Caco-2 (cell line): ENCODE measurements around the gene PATJ. TPM values are rescaled to one million over a fixed set of nuclear protein-coding genes. Genes with fewer than 3 reads are reported as not detected.
A peak's percentile ranks its signal among the peaks of the same experiment; 100 is the strongest.
"Not testable (repeated sequence)": the region's sequence is repeated elsewhere in the genome, so short reads cannot be mapped to it uniquely, and the experiment has no call there.

Experiments
- BruUV-seq: library from RNA; stranded (reverse); fragments of 400-500 nt; replicated peaks from 2 replicates; lab custom pipeline; 2021; lab: Mats Ljungman, UMichigan
- CTCF ChIA-PET: fragments of 300-600 bp; sonication (Branson Sonifier 250); formaldehyde crosslinking; loops from one replicate; lab custom pipeline; 2022; ENCODE audit warnings: antibody characterized with exemption; lab: Charles Lee
- POLR2A ChIA-PET: fragments of 300-600 bp; sonication (Branson Sonifier 250); formaldehyde crosslinking; loops from one replicate; lab custom pipeline; 2022; ENCODE audit warnings: antibody characterized with exemption; lab: Charles Lee
- DNase-seq, 2 experiments: peaks; one replicate each; pipeline versions ENCODE4 v3.0.0 to v3.0.0-alpha.2; 2020 to 2022
- H3K27me3 ChIP-seq: replicated peaks from 2 replicates; pipeline ENCODE4 v1.6.0; 2011; ENCODE audit warnings: low read length; ENCODE audit not compliant: control insufficient read depth, insufficient read depth
- H3K36me3 ChIP-seq: 2 replicates; pipeline ENCODE4 v1.5.1; 2011; ENCODE audit warnings: low read length; ENCODE audit not compliant: control insufficient read depth, insufficient read depth
- H3K4me1 ChIP-seq: fragments of 250-450 bp; sonication (Bioruptor Pico); 2 replicates; pipeline ENCODE4 v1.5.1; 2020; ENCODE audit warnings: mild to moderate bottlenecking
- H3K4me3 ChIP-seq: 2 replicates; pipeline ENCODE4 v1.5.1; 2011; ENCODE audit warnings: low read depth, mild to moderate bottlenecking, control low read depth, low read length
- H3K9me3 ChIP-seq: fragments of 250-450 bp; sonication (Bioruptor Pico); 2 replicates; pipeline ENCODE4 v1.5.1; 2020; ENCODE audit warnings: mild to moderate bottlenecking, moderate library complexity
- H3K27ac Mint-ChIP-seq: one replicate; pipeline ENCODE4 v1.8.0; 2022; ENCODE audit warnings: mixed read lengths; ENCODE audit not compliant: unreplicated experiment
- H3K27me3 Mint-ChIP-seq: one replicate; pipeline ENCODE4 v1.8.0; 2022; ENCODE audit warnings: mixed read lengths; ENCODE audit not compliant: insufficient read depth, unreplicated experiment
- H3K36me3 Mint-ChIP-seq: one replicate; pipeline ENCODE4 v1.8.0; 2022; ENCODE audit warnings: mild to moderate bottlenecking, mixed read lengths; ENCODE audit not compliant: insufficient read depth, unreplicated experiment
- H3K4me1 Mint-ChIP-seq: one replicate; pipeline ENCODE4 v1.8.0; 2022; ENCODE audit warnings: low read depth, mixed read lengths; ENCODE audit not compliant: unreplicated experiment
- H3K4me3 Mint-ChIP-seq: one replicate; pipeline ENCODE4 v1.8.0; 2022; ENCODE audit warnings: mild to moderate bottlenecking, moderate library complexity, mixed read lengths; ENCODE audit not compliant: unreplicated experiment
- H3K9me3 Mint-ChIP-seq: one replicate; pipeline ENCODE4 v1.8.0; 2022; ENCODE audit warnings: mixed read lengths; ENCODE audit not compliant: unreplicated experiment
- intact Hi-C: fragments of 100-400 bp; cut with micrococcal nuclease; formaldehyde crosslinking; loops from one replicate; pipeline ENCODE4 v1.10.0; 2022; ENCODE audit not compliant: unreplicated experiment
- total RNA-seq: library from RNA; stranded (reverse); gene quantifications from 2 replicates; pipeline ENCODE4 v1.2.3, GENCODE V29; 2022
- TF ChIP-seq, protein P1 (sequence below), 2 experiments: fragments of 200-600 bp in 1 of 2; IDR thresholded peaks; 1 replicate in 1 of 2; 2 replicates in 1 of 2; pipeline versions ENCODE4 v1.5.1 to v1.8.0; 2011 to 2022; ENCODE audit warnings: antibody characterized with exemption in 1 of 2, control low read depth in 1 of 2, inconsistent platforms in 1 of 2, low read depth in 1 of 2, low read length in 1 of 2, mild to moderate bottlenecking in 1 of 2, moderate library complexity in 1 of 2; ENCODE audit not compliant: insufficient read depth in 1 of 2, severe bottlenecking in 1 of 2, unreplicated experiment in 1 of 2

The PATJ gene
- total RNA-seq, 1 experiment from 2014 or later = 31.6 TPM

DNA sequence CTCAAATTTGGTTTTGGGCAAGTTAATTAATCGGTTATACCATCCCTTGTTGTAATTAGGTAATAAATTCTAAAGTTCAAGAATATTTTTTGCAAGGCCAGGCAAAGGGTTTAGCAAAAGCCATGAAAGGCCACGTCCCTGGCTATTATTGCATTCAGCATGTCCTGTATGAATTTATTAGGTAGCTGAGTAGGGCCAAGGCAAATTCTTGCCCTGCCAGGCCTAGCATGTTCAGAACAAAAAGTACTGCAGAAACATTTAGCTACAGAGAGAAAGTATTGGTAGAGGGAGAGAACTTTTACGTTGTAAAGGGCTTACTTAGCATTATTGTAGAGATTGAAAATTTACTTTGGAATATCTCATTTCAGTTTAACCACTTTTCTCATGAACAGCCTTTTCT, 94.4 kb downstream of the PATJ start:
- no peak overlapping the region for H3K4me3 Mint-ChIP-seq
- H3K4me1 Mint-ChIP-seq = peaks cover under 1% of the 10 kb centered on the region
- H3K9me3 Mint-ChIP-seq = no peaks in the 10 kb centered on the region
- DNase-seq = no peak
- ChIA-PET POLR2A (no interaction called here), CTCF (no interaction called here)
- Histone ChIP-seq H3K27me3 (no peaks in the 10 kb centered on the region), H3K4me1 (no peaks in the 10 kb centered on the region), H3K9me3 (no peaks in the 10 kb centered on the region), H3K4me3 (no peak overlapping the region), H3K36me3 (no peaks in the 10 kb centered on the region)
- no TSS peak for BruUV-seq
- peaks cover 20% of the 10 kb centered on the region for H3K36me3 Mint-ChIP-seq
- TF ChIP-seq, protein P1, sequence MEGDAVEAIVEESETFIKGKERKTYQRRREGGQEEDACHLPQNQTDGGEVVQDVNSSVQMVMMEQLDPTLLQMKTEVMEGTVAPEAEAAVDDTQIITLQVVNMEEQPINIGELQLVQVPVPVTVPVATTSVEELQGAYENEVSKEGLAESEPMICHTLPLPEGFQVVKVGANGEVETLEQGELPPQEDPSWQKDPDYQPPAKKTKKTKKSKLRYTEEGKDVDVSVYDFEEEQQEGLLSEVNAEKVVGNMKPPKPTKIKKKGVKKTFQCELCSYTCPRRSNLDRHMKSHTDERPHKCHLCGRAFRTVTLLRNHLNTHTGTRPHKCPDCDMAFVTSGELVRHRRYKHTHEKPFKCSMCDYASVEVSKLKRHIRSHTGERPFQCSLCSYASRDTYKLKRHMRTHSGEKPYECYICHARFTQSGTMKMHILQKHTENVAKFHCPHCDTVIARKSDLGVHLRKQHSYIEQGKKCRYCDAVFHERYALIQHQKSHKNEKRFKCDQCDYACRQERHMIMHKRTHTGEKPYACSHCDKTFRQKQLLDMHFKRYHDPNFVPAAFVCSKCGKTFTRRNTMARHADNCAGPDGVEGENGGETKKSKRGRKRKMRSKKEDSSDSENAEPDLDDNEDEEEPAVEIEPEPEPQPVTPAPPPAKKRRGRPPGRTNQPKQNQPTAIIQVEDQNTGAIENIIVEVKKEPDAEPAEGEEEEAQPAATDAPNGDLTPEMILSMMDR (IDR thresholded peaks at IDR 0.05; ENCODE audit: insufficient read depth in 1 of 2, low read depth in 1 of 2, low read length in 1 of 2, severe bottlenecking in 1 of 2, unreplicated experiment in 1 of 2) = no peak
- intact Hi-C loops = no loop called here
- no peaks in the 10 kb centered on the region for H3K27me3 Mint-ChIP-seq
- no peak overlapping the region for H3K27ac Mint-ChIP-seq

DNA sequence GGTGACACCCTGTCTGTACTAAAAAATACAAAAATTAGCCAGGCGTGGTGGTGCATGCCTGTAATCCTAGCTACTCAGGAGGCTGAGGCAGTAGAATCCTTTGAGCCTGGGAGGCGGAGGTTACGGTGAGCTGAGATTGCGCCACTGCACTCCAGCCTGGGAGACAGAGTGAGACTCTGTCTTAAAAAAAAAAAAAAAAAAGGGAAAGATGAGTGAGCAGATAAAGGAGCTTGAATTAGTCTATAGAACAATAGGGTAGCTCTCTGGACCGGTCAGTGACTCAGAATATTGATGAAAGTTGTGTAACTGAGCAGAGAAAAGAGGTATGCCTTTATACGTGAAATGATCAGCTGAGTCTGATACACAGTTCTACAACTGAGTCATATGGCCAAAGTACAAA, 95.3 kb downstream of the PATJ start:
- H3K27ac Mint-ChIP-seq, H3K4me3 Mint-ChIP-seq, H3K4me1 ChIP-seq, H3K9me3 Mint-ChIP-seq, H3K27me3 Mint-ChIP-seq, H3K27me3 ChIP-seq, H3K36me3 ChIP-seq, H3K9me3 ChIP-seq, DNase-seq, BruUV-seq, H3K4me3 ChIP-seq, intact Hi-C loops: not testable (repeated sequence)
- peaks cover 24% of the 10 kb centered on the region for H3K36me3 Mint-ChIP-seq
- ChIA-PET CTCF (interaction anchor here (0.6 to 0.7 kb wide), 2 partner anchors 10 to 1274 kb away, joined by 3 to 6 read pairs; no protein-coding TSS in a partner anchor), POLR2A (interaction anchor here (0.7 kb wide), 1 partner anchor 93 kb away, joined by 8 read pairs; no protein-coding TSS in a partner anchor)
- H3K4me1 Mint-ChIP-seq = peaks cover 10% of the 10 kb centered on the region

DNA sequence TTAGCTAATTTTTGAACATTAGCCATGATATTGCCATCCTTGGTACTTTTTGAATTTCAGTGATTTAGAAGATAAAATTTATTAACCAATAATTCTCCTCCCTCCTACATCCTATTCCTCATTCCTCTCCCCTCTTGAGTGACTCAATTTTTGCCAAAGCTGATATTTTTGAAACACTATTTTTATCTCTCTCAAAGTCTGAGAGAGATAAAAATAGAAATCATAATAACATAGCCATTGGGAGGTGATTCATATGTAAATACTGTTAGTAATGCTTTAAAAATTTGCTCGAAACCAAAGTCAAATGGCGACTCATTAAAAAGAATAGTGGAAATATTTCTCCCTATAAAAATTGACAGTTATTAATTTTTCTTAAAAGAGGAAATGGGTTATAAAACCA, 97.4 kb downstream of the PATJ start:
- no peaks in the 10 kb centered on the region for H3K4me1 ChIP-seq
- H3K4me3 ChIP-seq = no peak overlapping the region
- intact Hi-C loops = no loop called here
- TF ChIP-seq, protein P1 (IDR thresholded peaks at IDR 0.05; ENCODE audit: insufficient read depth in 1 of 2, low read depth in 1 of 2, low read length in 1 of 2, severe bottlenecking in 1 of 2, unreplicated experiment in 1 of 2) = no peak
- ChIA-PET CTCF (no interaction called here), POLR2A (no interaction called here)
- no TSS peak for BruUV-seq
- DNase-seq = no peak
- no peaks in the 10 kb centered on the region for H3K9me3 Mint-ChIP-seq
- peaks cover 20% of the 10 kb centered on the region for H3K36me3 Mint-ChIP-seq
- H3K27ac Mint-ChIP-seq = no peak overlapping the region
- no peaks in the 10 kb centered on the region for H3K27me3 ChIP-seq
- H3K9me3 ChIP-seq = no peaks in the 10 kb centered on the region
- H3K27me3 Mint-ChIP-seq = no peaks in the 10 kb centered on the region
- no peak overlapping the region for H3K4me3 Mint-ChIP-seq
- peaks cover 13% of the 10 kb centered on the region for H3K4me1 Mint-ChIP-seq
- no peaks in the 10 kb centered on the region for H3K36me3 ChIP-seq

DNA sequence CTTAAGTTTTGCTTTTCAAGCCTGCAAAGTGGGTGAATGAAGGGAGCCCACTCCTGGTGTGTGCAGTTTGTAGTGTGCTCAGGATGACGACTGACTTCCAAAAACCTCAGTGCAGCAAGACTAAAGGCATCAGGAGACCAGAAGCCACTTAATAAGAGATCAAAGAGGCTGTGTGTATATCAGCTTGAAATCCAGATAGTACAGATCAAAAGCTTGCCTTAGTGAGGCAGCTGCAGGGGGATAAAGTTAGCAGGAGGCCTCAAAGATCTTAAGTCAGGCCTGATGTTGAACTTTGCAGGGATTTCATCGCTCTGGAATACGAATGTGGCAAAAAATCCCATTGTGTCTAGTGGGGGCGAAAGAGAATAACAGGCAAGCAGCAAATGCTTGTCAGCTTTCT, 99.8 kb downstream of the PATJ start:
- no peaks in the 10 kb centered on the region for H3K27me3 ChIP-seq
- no peak for DNase-seq
- no peaks in the 10 kb centered on the region for H3K36me3 ChIP-seq
- H3K4me1 ChIP-seq = no peaks in the 10 kb centered on the region
- H3K36me3 Mint-ChIP-seq = peaks cover 23% of the 10 kb centered on the region
- H3K4me3 Mint-ChIP-seq = no peak overlapping the region
- H3K27ac Mint-ChIP-seq = peak overlapping the region; percentile 39
- no peaks in the 10 kb centered on the region for H3K9me3 Mint-ChIP-seq
- POLR2A ChIA-PET = no interaction called here
- H3K27me3 Mint-ChIP-seq = no peaks in the 10 kb centered on the region
- no peaks in the 10 kb centered on the region for H3K9me3 ChIP-seq
- H3K4me1 Mint-ChIP-seq = peaks cover 13% of the 10 kb centered on the region
- BruUV-seq = no TSS peak
- CTCF ChIA-PET = no interaction called here
- TF ChIP-seq, protein P1 (IDR thresholded peaks at IDR 0.05; ENCODE audit: insufficient read depth in 1 of 2, low read depth in 1 of 2, low read length in 1 of 2, severe bottlenecking in 1 of 2, unreplicated experiment in 1 of 2) = no peak
- H3K4me3 ChIP-seq = no peak overlapping the region
- intact Hi-C loops = no loop called here
